Adrenal gland (tissue), 12 donors: ENCODE measurements around the gene KCNIP1. TPM values are rescaled to one million over a fixed set of nuclear protein-coding genes. Genes with fewer than 3 reads are reported as not detected.

Experiments
- DNase-seq, 7 donors: peaks; one replicate each; pipeline ENCODE4 v3.0.0-alpha.2; 2019 to 2020
- H3K27ac ChIP-seq, 5 donors: fragments of 200-600 bp; sonication (generic) in 4 of 5; 1 replicate in 3 of 5; 2 replicates in 2 of 5; pipeline versions ENCODE4 v1.5.1 to v1.8.0; 2016 to 2020; ENCODE audit warnings: mild to moderate bottlenecking in 1 of 5
- H3K27me3 ChIP-seq: fragments of 200-600 bp; 2 replicates; pipeline ENCODE4 v1.8.0; 2021
- H3K36me3 ChIP-seq, 2 donors: fragments of 200-600 bp; replicated peaks in 1 of 2; 1 replicate in 1 of 2; 2 replicates in 1 of 2; pipeline versions ENCODE4 v1.5.1 to v1.8.0; 2018 to 2022
- H3K4me1 ChIP-seq, 2 donors: fragments of 200-600 bp; replicated peaks in 1 of 2; 1 replicate in 1 of 2; 2 replicates in 1 of 2; pipeline versions ENCODE4 v1.5.1 to v1.8.0; 2018 to 2021
- H3K4me3 ChIP-seq, 4 donors: fragments of 200-600 bp; sonication (generic) in 3 of 4; one replicate each; pipeline ENCODE4 v1.5.1; 2016 to 2018
- H3K9me3 ChIP-seq, 3 donors: fragments of 200-600 bp; sonication (generic) in 1 of 3; replicated peaks in 1 of 3; 1 replicate in 2 of 3; 2 replicates in 1 of 3; pipeline versions ENCODE4 v1.5.1 to v1.8.0; 2016 to 2021
- CTCF ChIP-seq, 6 experiments: fragments of 450-650 bp in 4 of 6; fragments of 200-600 bp in 2 of 6; sonication (generic) in 1 of 6; IDR thresholded peaks; 1 replicate in 5 of 6; 2 replicates in 1 of 6; pipeline versions ENCODE4 v1.5.1 to v1.8.0; 2016 to 2021; ENCODE audit warnings: antibody characterized with exemption in 6 of 6, mild to moderate bottlenecking in 2 of 6, moderate library complexity in 1 of 6
- POLR2A ChIP-seq, 2 donors: fragments of 450-650 bp; IDR thresholded peaks; one replicate each; pipeline ENCODE4 v1.6.1; 2017; ENCODE audit warnings: antibody characterized with exemption in 2 of 2, mild to moderate bottlenecking in 2 of 2, moderate library complexity in 1 of 2
- WGBS, 4 donors: extraction: QIAGEN DNeasy Blood & Tissue Kit in 2 of 4; methylation state at CpG; one replicate each; pipeline versions ENCODE4 v1.1.5 to v1.1.7; 2013 to 2017; 5-methylcytosine and 5-hydroxymethylcytosine counted together
- intact Hi-C, 2 donors: fragments of 100-400 bp; cut with DNase I; formaldehyde crosslinking; loops; one replicate each; pipeline versions ENCODE4 v1.14.1 to v1.15.0; 2022 to 2023
- polyA plus RNA-seq, 3 donors: library from polyadenylated mRNA; stranded (reverse); fragments of 200-250 nt in 2 of 3; fragments of 350-450 nt in 1 of 3; fragmentation: Illumina TruSeq in 1 of 3; extraction: RNeasy Lipid Tissue Mini Kit (QIAGEN cat#74804) in 1 of 3; gene quantifications; one replicate each; pipeline ENCODE4 v1.2.3, GENCODE V29; 2013 to 2014
- total RNA-seq, 9 donors: library from RNA; depleted of rRNA in 4 of 9; stranded (reverse); fragments of >200 nt in 4 of 9; fragments of 120-200 nt in 1 of 9; fragmentation: NEBNext Ultra II Directional in 1 of 9; extraction: Animal tissue kit (Norgen Biotek cat#: 25700) in 1 of 9; gene quantifications; one replicate each; pipeline versions ENCODE4 v1.1.0 to v1.2.4, GENCODE V29; 2013 to 2023
- donor health status: healthy with polysubstance abuse.
- donor health status: Bipolar disorder and iron deficiency.
- donor health status: DM: yes; HTN: yes; CAD: no.
- donor health status: DM: no; HTN: no; CAD: no.
- donor health status: DM: no; HTN: no; CAD: no.
- donor health status: DM: yes; HTN: yes; CAD: no.

Gene KCNIP1
- total and polyA plus RNA-seq, 12 donors, result 0.14 to 12.6 (median 1.7) TPM; not detected in 1

GRCh38 chr5:170470808-170471404, 32.9 kb upstream of the KCNIP1 start:
- Histone ChIP-seq H3K4me3 (no peak overlapping the region), H3K4me1 (no peaks in the 10 kb centered on the region), H3K27ac (no peak overlapping the region), H3K36me3 (no peaks in the 10 kb centered on the region), H3K27me3 (no peaks in the 10 kb centered on the region), H3K9me3 (no peaks in the 10 kb centered on the region)
- 70 to 88% (median 80%) methylated on average over 8 of the region's 8 CpGs for WGBS, 4 donors
- intact Hi-C loops, result no loop called here
- TF ChIP-seq POLR2A (IDR thresholded peaks at IDR 0.05), result no peak
- no peak for TF ChIP-seq CTCF (IDR thresholded peaks at IDR 0.05)
- DNase-seq, result no peak

- Histone ChIP-seq H3K27me3 (no peaks in the 10 kb centered on the region), H3K4me3 (no peak overlapping the region), H3K9me3 (no peaks in the 10 kb centered on the region), H3K36me3 (no peaks in the 10 kb centered on the region), H3K27ac (no peak overlapping the region), H3K4me1 (no peaks in the 10 kb centered on the region)
- WGBS, 4 donors, result 48 to 59% (median 58%) methylated on average over 8 of the region's 8 CpGs
- TF ChIP-seq CTCF (IDR thresholded peaks at IDR 0.05) (no peak), POLR2A (IDR thresholded peaks at IDR 0.05) (no peak)
- intact Hi-C loops, result no loop called here
- DNase-seq, result no peak
Observed at GRCh38 chr5:170471551-170472178, 32.2 kb upstream of the KCNIP1 start.

GRCh38 chr5:170473642-170474041, 30.2 kb upstream of the KCNIP1 start:
- DNase-seq, result no peak
- 58 to 68% (median 65%) methylated on average over 5 of the region's 5 CpGs for WGBS, 4 donors
- no peaks in the 10 kb centered on the region for H3K36me3 ChIP-seq
- H3K27me3 ChIP-seq, result no peaks in the 10 kb centered on the region
- intact Hi-C loops, result no loop called here
- no peak overlapping the region for H3K27ac ChIP-seq
- no peaks in the 10 kb centered on the region for H3K4me1 ChIP-seq
- no peaks in the 10 kb centered on the region for H3K9me3 ChIP-seq
- no peak for TF ChIP-seq CTCF (IDR thresholded peaks at IDR 0.05)
- H3K4me3 ChIP-seq, result no peak overlapping the region

GRCh38 chr5:170474489-170475274, 29.1 kb upstream of the KCNIP1 start:
- DNase-seq, result no peak
- TF ChIP-seq CTCF (IDR thresholded peaks at IDR 0.05), result no peak
- no peak for TF ChIP-seq POLR2A (IDR thresholded peaks at IDR 0.05)
- intact Hi-C loops, result no loop called here
- Histone ChIP-seq H3K36me3 (no peaks in the 10 kb centered on the region), H3K9me3 (no peaks in the 10 kb centered on the region), H3K27me3 (no peaks in the 10 kb centered on the region), H3K4me1 (no peaks in the 10 kb centered on the region), H3K27ac (peak overlapping the region in 2 of 5 donors; percentile 12 to 54), H3K4me3 (no peak overlapping the region)
- 85 to 92% (median 89%) methylated on average over 12 of the region's 12 CpGs for WGBS, 4 donors
